GM18870 (cell line): ENCODE measurements around the gene ZNRF3.
"Not testable (repeated sequence)": the region's sequence is repeated elsewhere in the genome, so short reads cannot be mapped to it uniquely, and the experiment has no call there.

Source experiments
- ATAC-seq: cut with Tn5 transposase; IDR thresholded peaks from one replicate; pipeline ENCODE4 v1.9.1; 2021; ENCODE audit warnings: moderate library complexity; ENCODE audit not compliant: unreplicated experiment

ZNRF3 gene

GRCh38 chr22:28883917-28884746, 760 bp downstream of the ZNRF3 start:
- no peak for ATAC-seq

GRCh38 chr22:28884747-28885350, 1.5 kb downstream of the ZNRF3 start:
- no peak for ATAC-seq

GRCh38 chr22:28885939-28886338, 2.6 kb downstream of the ZNRF3 start:
- no peak for ATAC-seq

GRCh38 chr22:28886679-28887078, 3.3 kb downstream of the ZNRF3 start:
- not testable (repeated sequence) for ATAC-seq

- no peak for ATAC-seq
Measured at GRCh38 chr22:28887725-28888459, 4.5 kb downstream of the ZNRF3 start.

GRCh38 chr22:28889478-28890024, 6.2 kb downstream of the ZNRF3 start:
- ATAC-seq, result no peak

- no peak for ATAC-seq
Measured at GRCh38 chr22:28891156-28891733, 7.9 kb downstream of the ZNRF3 start.

- no peak for ATAC-seq
Measured at GRCh38 chr22:28892175-28892731, 8.9 kb downstream of the ZNRF3 start.

- no peak for ATAC-seq
Measured at GRCh38 chr22:28893810-28894209, 10.4 kb downstream of the ZNRF3 start.

- ATAC-seq, result no peak
Measured at GRCh38 chr22:28894334-28894733, 11.0 kb downstream of the ZNRF3 start.

GRCh38 chr22:28894807-28895206, 11.4 kb downstream of the ZNRF3 start:
- ATAC-seq, result no peak

- no peak for ATAC-seq
Measured at GRCh38 chr22:28896611-28897010, 13.2 kb downstream of the ZNRF3 start.

- no peak for ATAC-seq
Measured at GRCh38 chr22:28898233-28898629, 14.9 kb downstream of the ZNRF3 start.

GRCh38 chr22:28899199-28899853, 16.0 kb downstream of the ZNRF3 start:
- ATAC-seq, result no peak

GRCh38 chr22:28900379-28900925, 17.1 kb downstream of the ZNRF3 start:
- no peak for ATAC-seq

- no peak for ATAC-seq
Measured at GRCh38 chr22:28902490-28902889, 19.1 kb downstream of the ZNRF3 start.

- ATAC-seq, result no peak
Measured at GRCh38 chr22:28903080-28903479, 19.7 kb downstream of the ZNRF3 start.

- ATAC-seq, result no peak
Measured at GRCh38 chr22:28903729-28904128, 20.4 kb downstream of the ZNRF3 start.

- ATAC-seq, result no peak
Measured at GRCh38 chr22:28904211-28904896, 21.0 kb downstream of the ZNRF3 start.
